Right lung (tissue), 10 donors: ENCODE results near the gene LSM11. TPM values are rescaled to one million over a fixed set of nuclear protein-coding genes. Genes with fewer than 3 reads are reported as not detected.
"Not testable (repeated sequence)": the region's sequence is repeated elsewhere in the genome, so short reads cannot be mapped to it uniquely, and the experiment has no call there.

Experiments used
- DNase-seq, 2 donors: peaks; one replicate each; pipeline ENCODE4 v3.0.0-alpha.2; 2013
- long read RNA-seq, 8 donors: transcript quantifications; one replicate each; lab custom pipeline, GENCODE V29; 2026
- polyA plus RNA-seq, 5 donors: library from polyadenylated mRNA; unstranded; fragments of 120-200 nt; gene quantifications; one replicate each; pipeline versions ENCODE4 v1.2.1 to v1.2.3, GENCODE V29; 2013; ENCODE audit warnings: inconsistent platforms in 1 of 5, low replicate concordance in 1 of 5; ENCODE audit not compliant: insufficient read length in 5 of 5, insufficient read depth in 1 of 5

The LSM11 gene
- 1 to 10 TPM; 5.7 to 7.7 (median 7.5) TPM for polyA plus RNA-seq
- long read RNA-seq, donor 1 = 0 reads
- long read RNA-seq, donor 2 = 0 reads
- long read RNA-seq, donor 3 = 0 reads
- long read RNA-seq, donor 4 = 0 reads
- long read RNA-seq, donor 5, full-length matches to known transcripts = 4 of 4 reads
- long read RNA-seq, donor 5, partial matches to known transcripts = 0 of 4 reads
- long read RNA-seq, donor 5, other reads (novel, unspliced or antisense) = 0 of 4 reads
- long read RNA-seq, donor 6, full-length matches to known transcripts = 3 of 3 reads
- long read RNA-seq, donor 6, partial matches to known transcripts = 0 of 3 reads
- long read RNA-seq, donor 6, other reads (novel, unspliced or antisense) = 0 of 3 reads
- long read RNA-seq, donor 7, full-length matches to known transcripts = 2 of 2 reads
- long read RNA-seq, donor 7, partial matches to known transcripts = 0 of 2 reads
- long read RNA-seq, donor 7, other reads (novel, unspliced or antisense) = 0 of 2 reads
- long read RNA-seq, donor 8 = 0 reads

- DNase-seq = peak; percentile 90 to 92
Observed at GRCh38 chr5:157743163-157744050, at the start of gene LSM11. Gene LSM11 (plus strand): TSS chr5:157743712. CDS start chr5:157743751, 39 bp downstream.

- DNase-seq = not testable (repeated sequence)
Observed at GRCh38 chr5:157693816-157694215, 49.7 kb upstream of the LSM11 start.

GRCh38 chr5:157696154-157696553, 47.4 kb upstream of the LSM11 start:
- DNase-seq = not testable (repeated sequence)

- not testable (repeated sequence) for DNase-seq
Observed at GRCh38 chr5:157698674-157699073, 44.8 kb upstream of the LSM11 start.

GRCh38 chr5:157703736-157704135, 39.8 kb upstream of the LSM11 start:
- DNase-seq = no peak

GRCh38 chr5:157708866-157709265, 34.6 kb upstream of the LSM11 start:
- DNase-seq = no peak

- no peak for DNase-seq
Observed at GRCh38 chr5:157709346-157709745, 34.2 kb upstream of the LSM11 start.

- DNase-seq = no peak
Observed at GRCh38 chr5:157710431-157710830, 33.1 kb upstream of the LSM11 start.

- no peak for DNase-seq
Observed at GRCh38 chr5:157710882-157711281, 32.6 kb upstream of the LSM11 start.

- DNase-seq = no peak
Observed at GRCh38 chr5:157713830-157714595, 29.5 kb upstream of the LSM11 start.

GRCh38 chr5:157714596-157714864, 29.0 kb upstream of the LSM11 start:
- no peak for DNase-seq

- peak; percentile 51 to 56 for DNase-seq
Observed at GRCh38 chr5:157718519-157718918, 25.0 kb upstream of the LSM11 start.

- no peak for DNase-seq
Observed at GRCh38 chr5:157719245-157719644, 24.3 kb upstream of the LSM11 start.

- DNase-seq = no peak
Observed at GRCh38 chr5:157721159-157721558, 22.4 kb upstream of the LSM11 start.

- not testable (repeated sequence) for DNase-seq
Observed at GRCh38 chr5:157722895-157723294, 20.6 kb upstream of the LSM11 start.

- DNase-seq = not testable (repeated sequence)
Observed at GRCh38 chr5:157726607-157727006, 16.9 kb upstream of the LSM11 start.

GRCh38 chr5:157727858-157728257, 15.7 kb upstream of the LSM11 start:
- not testable (repeated sequence) for DNase-seq

- no peak for DNase-seq
Observed at GRCh38 chr5:157729858-157730257, 13.7 kb upstream of the LSM11 start.

- no peak for DNase-seq
Observed at GRCh38 chr5:157730900-157731271, 12.6 kb upstream of the LSM11 start.

- DNase-seq = peak; percentile 96
Observed at GRCh38 chr5:157731272-157732129, 12.0 kb upstream of the LSM11 start, which contains the start of gene THG1L. Gene THG1L (plus strand): TSS chr5:157731420. CDS start chr5:157731441, 21 bp downstream.

GRCh38 chr5:157732130-157732514, 11.4 kb upstream of the LSM11 start:
- no peak for DNase-seq
